Occipital lobe (tissue), 2 donors: ENCODE data around the gene TASP1. TPM values are rescaled to one million over a fixed set of nuclear protein-coding genes. Genes with fewer than 3 reads are reported as not detected.

ENCODE experiments used
- DNase-seq: peaks from one replicate; lab custom pipeline; 2025; lab: John Stamatoyannopoulos, UW
- total RNA-seq: library from RNA; depleted of rRNA; stranded (reverse); fragments of >200 nt; gene quantifications from one replicate; pipeline ENCODE4 v1.2.3, GENCODE V29; 2014

TASP1 gene
- total RNA-seq, 1 donor from 2014 or later, result 27.5 TPM

DNA sequence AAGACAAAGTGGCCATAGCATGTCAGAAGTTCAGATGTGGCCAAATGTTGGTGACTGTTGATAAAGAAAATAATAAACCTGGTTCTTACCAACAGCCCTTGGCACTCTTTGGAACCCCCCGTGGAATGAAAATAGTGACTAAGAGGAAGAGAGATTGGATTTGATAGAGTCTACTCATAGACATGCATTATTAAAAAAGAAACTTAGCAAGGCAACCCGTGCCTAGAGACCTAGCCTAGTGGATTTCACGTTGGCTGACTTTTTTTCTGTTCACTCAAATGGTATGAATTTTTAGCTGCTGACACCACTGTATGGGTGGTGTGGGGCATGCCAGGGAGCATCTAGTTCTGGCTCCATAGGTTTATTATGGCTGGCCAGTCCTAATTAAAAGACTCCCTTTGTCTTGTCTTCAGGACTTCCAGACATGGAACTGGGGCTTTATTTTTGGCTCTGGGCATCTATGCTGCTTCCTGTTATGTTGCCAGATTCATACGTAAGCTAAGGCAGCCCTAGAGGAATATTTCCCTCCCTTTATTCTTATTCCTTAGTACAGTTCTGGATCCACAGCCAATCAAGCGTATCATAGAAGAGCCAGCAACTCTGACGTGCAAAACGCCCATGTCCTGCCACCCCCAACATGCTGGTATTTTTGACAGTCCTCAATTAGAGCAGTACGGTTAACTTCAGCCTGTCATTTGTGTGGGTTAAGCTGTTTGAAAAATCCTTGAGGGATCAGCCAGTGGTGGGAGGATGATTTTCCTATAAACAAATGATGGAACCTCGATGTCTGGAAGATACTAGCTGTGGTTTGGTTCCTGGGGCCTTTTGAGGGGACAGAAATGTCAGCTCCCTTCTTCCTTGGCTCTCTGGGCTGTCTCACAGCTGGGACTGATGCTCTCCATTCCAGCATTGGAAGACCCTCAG lies 290.2 kb downstream of the TASP1 start:
- no peak for DNase-seq

DNA sequence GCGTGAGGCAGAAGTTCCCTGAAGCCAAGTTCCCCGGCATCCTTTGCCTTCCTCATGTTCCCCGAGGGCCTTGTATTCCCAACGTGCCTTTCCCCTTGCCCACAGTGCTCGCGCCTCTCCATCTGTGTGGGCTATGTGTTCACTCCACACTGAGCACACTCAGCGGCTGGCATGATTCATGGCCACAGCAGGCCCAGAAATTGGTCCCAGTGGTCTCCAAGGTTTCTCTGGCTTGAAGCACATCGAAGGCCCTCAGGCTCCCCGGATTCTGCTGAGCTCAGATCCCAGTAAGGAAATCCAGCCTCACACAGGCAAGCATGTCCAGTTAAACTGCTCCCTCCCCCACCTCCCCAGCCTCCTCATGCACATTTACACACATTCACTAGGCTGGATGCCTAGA lies 294.1 kb downstream of the TASP1 start:
- no peak for DNase-seq

DNA sequence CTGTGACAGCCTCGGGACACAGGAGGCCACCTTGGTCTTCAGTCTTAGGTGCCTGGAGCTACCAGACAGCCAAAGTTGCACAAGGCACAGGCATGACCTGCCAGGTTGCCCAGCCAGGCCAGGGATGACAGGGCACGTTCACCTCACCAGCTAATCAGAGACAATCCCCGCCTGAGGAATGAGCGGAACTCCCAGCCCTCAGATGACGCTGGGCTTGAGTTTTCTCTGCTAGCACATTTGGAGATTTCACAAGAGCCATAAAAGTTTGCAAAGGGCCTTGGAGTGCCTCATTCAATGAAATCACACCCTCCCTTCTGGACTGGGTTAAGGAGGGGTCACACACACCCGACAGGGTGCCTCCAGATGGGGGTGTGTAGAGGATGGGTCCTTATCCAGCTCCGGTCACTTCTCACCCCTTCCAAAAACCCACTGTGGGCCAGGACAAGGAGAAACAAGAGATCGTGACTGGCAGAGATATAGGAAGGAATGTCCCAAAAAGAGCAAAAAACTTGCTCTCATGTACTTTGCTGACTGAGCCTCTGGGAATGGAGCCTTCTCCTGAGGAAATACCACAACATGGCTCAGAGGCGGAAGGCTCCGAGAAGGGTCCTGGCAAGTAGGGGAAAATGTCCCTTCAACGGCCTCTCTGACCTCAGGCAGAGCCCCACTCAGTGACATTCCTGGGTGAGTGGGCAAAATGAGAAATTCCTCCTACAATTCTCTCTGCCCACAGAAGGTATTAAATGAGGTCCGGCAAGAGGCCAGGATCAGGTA lies 296.1 kb downstream of the TASP1 start:
- no peak for DNase-seq

DNA sequence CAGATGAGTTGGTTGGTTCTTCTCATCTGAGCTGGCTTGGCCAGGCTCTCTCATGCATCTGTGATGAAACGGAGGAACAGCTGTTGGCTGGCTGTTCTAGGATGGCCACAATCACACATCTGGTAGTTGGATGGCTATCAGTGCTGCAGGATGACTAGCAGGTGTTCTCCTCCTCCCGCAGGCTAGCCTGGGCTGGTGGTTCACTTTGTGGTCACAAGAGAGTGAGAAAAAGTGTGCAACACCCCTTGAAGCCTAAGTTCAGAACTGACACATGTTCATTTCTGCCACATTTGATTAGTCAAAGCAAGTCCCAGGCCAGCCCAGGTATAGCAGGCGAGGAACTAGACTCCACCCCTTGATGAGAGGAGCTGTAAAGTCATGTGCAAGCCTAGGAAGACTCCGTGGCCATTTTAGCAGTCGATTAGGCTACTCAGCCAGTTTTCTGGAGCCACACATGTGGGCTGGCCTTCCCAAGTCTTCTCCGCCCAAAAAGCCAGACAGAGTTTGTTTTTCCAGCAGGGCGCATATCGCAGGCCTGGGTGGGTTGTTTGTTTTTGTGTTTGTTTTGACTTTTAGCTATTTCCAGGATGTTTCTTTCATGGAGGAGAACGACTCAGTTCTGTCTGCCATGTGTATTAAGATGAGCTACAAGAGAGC lies 296.9 kb downstream of the TASP1 start:
- no peak for DNase-seq

DNA sequence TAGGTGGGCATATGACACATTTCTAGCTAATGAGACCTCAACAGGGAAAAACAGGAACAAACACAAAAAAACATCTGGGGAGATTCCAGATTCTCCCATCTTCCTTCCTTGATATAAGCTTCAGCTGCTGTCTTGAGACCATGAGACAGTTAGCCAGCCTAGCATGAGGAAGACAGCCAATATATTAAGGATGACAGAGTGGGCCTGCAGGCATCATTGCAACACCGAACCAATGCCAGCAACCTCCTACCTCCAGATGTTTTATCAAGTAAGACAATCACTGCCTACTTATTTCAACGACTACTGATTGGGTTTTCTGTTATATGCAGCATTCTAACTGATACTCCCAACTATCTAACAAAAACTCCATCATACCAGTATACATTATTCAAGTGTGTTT lies 298.6 kb downstream of the TASP1 start:
- no peak for DNase-seq

Other genes starting within 250 kb of the TASP1 start
- 17.3 TPM for gene ESF1, start 146.0 kb upstream of the TASP1 start, total RNA-seq
- 30.4 TPM for gene NDUFAF5, start 146.1 kb upstream of the TASP1 start, total RNA-seq